ENCODE measurements around the gene AGBL3.

DNA sequence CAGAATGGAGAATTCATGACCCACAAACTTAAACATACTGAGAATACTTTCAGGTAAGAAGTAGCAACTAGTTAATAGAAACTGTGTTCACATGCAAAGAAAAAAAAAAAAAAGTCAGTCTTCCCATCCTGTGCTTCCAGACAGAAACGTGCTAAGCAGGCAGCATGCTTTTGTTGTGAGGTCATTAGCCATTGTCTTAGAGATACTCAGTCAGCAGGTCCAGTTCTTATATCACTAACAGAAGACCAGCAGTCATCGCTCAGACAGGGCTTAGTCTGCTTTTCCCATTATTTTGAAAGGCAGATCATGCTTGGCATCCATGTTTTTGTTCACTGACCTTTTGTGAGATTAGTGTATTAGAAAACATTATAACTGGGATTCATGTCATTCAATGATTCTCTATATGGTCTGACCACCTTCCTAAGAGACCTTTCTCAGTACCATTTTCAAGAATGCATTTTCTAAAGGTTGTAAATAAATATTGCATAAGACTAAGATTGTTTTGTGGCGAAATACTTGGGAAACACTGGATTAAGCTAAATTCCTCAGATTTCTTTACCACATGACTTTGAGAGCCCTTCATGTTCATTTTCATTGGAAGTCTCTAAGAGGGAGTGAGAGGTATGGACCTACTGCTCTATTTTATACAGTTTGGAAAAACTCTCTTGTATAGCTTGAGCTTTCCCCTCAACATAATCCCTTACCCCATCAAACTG, 45.0 kb upstream of the AGBL3 start:
- TF ChIP-seq NFYB (CRISPR knock-in tag; conservative IDR thresholded peaks at IDR 0.05; ENCODE audit: low read depth) (no peak), HMGA2 (CRISPR knock-in tag; IDR thresholded peaks at IDR 0.05) (no peak), FOXJ3 (CRISPR knock-in tag; IDR thresholded peaks at IDR 0.05; ENCODE audit: borderline replicate concordance) (no peak), JUN (CRISPR knock-in tag; IDR thresholded peaks at IDR 0.05) (no peak), TP53 (CRISPR knock-in tag; IDR thresholded peaks at IDR 0.05) (no peak), CREB1 (CRISPR knock-in tag; IDR thresholded peaks at IDR 0.05) (no peak), SP1 (CRISPR knock-in tag; conservative IDR thresholded peaks at IDR 0.05) (no peak), ELF4 (CRISPR knock-in tag; IDR thresholded peaks at IDR 0.05; ENCODE audit: low read depth) (no peak)
- TF ChIP-seq, protein P1, sequence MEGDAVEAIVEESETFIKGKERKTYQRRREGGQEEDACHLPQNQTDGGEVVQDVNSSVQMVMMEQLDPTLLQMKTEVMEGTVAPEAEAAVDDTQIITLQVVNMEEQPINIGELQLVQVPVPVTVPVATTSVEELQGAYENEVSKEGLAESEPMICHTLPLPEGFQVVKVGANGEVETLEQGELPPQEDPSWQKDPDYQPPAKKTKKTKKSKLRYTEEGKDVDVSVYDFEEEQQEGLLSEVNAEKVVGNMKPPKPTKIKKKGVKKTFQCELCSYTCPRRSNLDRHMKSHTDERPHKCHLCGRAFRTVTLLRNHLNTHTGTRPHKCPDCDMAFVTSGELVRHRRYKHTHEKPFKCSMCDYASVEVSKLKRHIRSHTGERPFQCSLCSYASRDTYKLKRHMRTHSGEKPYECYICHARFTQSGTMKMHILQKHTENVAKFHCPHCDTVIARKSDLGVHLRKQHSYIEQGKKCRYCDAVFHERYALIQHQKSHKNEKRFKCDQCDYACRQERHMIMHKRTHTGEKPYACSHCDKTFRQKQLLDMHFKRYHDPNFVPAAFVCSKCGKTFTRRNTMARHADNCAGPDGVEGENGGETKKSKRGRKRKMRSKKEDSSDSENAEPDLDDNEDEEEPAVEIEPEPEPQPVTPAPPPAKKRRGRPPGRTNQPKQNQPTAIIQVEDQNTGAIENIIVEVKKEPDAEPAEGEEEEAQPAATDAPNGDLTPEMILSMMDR (IDR thresholded peaks at IDR 0.05), result no peak
- TF ChIP-seq, protein P2, sequence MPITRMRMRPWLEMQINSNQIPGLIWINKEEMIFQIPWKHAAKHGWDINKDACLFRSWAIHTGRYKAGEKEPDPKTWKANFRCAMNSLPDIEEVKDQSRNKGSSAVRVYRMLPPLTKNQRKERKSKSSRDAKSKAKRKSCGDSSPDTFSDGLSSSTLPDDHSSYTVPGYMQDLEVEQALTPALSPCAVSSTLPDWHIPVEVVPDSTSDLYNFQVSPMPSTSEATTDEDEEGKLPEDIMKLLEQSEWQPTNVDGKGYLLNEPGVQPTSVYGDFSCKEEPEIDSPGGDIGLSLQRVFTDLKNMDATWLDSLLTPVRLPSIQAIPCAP (CRISPR knock-in tag; IDR thresholded peaks at IDR 0.05), result no peak
- TF ChIP-seq, protein P3, sequence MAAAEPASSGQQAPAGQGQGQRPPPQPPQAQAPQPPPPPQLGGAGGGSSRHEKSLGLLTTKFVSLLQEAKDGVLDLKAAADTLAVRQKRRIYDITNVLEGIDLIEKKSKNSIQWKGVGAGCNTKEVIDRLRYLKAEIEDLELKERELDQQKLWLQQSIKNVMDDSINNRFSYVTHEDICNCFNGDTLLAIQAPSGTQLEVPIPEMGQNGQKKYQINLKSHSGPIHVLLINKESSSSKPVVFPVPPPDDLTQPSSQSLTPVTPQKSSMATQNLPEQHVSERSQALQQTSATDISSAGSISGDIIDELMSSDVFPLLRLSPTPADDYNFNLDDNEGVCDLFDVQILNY (CRISPR knock-in tag; IDR thresholded peaks at IDR 0.05), result no peak

Data from WTC11 (cell line).